OCI-LY3 (cell line): Measurements from ENCODE around the gene CAMK1D.

ENCODE experiments used
- EZH2phosphoT487 ChIP-seq: fragments of 200-600 bp; shearing (Covaris generic); IDR thresholded peaks from 2 replicates; pipeline ENCODE4 v1.6.1; 2018; ENCODE audit warnings: antibody characterized with exemption, mixed run types, low read depth
- TF ChIP-seq, protein P1 (sequence below): fragments of 200-600, 300-600 bp; sonication (generic); IDR thresholded peaks from 2 replicates; pipeline ENCODE4 v1.5.1; 2014; ENCODE audit warnings: antibody characterized with exemption, low read length, low read depth

DNA sequence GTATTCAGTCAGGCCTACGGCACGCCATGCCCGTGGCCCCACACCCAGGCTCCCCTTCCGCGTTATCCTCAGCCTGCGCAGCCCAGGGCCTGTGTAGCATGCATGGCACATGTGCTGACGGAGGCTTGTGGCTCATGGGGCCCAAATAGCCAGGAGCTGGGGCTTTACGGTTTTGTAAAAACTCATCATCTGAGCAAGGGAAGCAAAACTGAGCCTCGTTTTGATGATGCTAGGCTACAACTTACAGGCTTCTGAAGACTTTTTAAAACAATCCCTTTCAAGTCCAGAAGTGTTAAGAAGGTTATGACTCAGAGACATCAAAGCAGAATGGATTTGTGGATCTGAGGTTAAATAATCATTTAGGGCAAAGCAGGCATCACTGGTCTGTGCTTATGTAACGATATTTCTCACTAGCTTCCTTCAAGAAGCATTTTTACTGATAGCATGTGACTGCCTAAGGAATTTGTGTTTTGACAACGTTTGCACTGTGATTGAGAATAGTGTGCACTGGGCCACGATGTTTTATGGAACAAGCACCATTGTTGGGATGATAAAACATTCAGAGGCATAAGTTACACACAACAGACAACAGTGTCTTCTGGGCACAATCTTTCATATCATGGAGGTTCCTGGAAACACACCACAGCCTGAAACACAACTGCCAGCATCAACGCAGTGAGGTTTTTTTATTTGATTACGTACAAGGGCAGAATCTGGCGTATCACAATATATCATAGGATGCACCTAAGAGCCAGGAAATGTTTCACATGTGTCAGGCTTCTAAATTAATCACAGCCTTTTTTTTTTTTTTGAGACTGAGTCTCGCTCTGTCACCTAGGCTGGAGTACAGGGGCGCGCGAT lies 377.9 kb downstream of the CAMK1D start:
- TF ChIP-seq, protein P1, sequence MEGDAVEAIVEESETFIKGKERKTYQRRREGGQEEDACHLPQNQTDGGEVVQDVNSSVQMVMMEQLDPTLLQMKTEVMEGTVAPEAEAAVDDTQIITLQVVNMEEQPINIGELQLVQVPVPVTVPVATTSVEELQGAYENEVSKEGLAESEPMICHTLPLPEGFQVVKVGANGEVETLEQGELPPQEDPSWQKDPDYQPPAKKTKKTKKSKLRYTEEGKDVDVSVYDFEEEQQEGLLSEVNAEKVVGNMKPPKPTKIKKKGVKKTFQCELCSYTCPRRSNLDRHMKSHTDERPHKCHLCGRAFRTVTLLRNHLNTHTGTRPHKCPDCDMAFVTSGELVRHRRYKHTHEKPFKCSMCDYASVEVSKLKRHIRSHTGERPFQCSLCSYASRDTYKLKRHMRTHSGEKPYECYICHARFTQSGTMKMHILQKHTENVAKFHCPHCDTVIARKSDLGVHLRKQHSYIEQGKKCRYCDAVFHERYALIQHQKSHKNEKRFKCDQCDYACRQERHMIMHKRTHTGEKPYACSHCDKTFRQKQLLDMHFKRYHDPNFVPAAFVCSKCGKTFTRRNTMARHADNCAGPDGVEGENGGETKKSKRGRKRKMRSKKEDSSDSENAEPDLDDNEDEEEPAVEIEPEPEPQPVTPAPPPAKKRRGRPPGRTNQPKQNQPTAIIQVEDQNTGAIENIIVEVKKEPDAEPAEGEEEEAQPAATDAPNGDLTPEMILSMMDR, result no peak
- TF ChIP-seq EZH2phosphoT487, result no peak
